DOHH2 (cell line): ENCODE measurements around the gene QRFP.
"Not testable (repeated sequence)": the region's sequence is repeated elsewhere in the genome, so short reads cannot be mapped to it uniquely, and the experiment has no call there.

Experiments
- H3F3A ChIP-seq: fragments of 200-600 bp; sonication (generic), shearing (Covaris generic); 2 replicates; pipeline ENCODE4 v1.6.0; 2016; ENCODE audit warnings: antibody characterized with exemption, mild to moderate bottlenecking; ENCODE audit not compliant: control insufficient read depth, insufficient read depth
- H3K27ac ChIP-seq: fragments of 200-600 bp; sonication (generic); 2 replicates; pipeline ENCODE4 v1.5.1; 2014; ENCODE audit warnings: low read depth, mild to moderate bottlenecking, low read length, moderate library complexity
- H3K27me3 ChIP-seq: fragments of 200-600 bp; sonication (generic); 2 replicates; pipeline ENCODE4 v1.6.1; 2014; ENCODE audit warnings: mild to moderate bottlenecking, low read length, mixed read lengths; ENCODE audit not compliant: control insufficient read depth
- H3K36me3 ChIP-seq: fragments of 200-600 bp; sonication (generic); 2 replicates; pipeline ENCODE4 v1.6.1; 2014; ENCODE audit warnings: mild to moderate bottlenecking, low read length, moderate library complexity, mixed read lengths; ENCODE audit not compliant: control insufficient read depth
- H3K4me1 ChIP-seq: fragments of 200-600 bp; sonication (generic); 2 replicates; pipeline ENCODE4 v1.6.1; 2014; ENCODE audit warnings: mild to moderate bottlenecking, low read length, mixed read lengths; ENCODE audit not compliant: control insufficient read depth
- H3K4me2 ChIP-seq: fragments of 200-600 bp; sonication (generic); 2 replicates; pipeline ENCODE4 v1.6.0; 2014; ENCODE audit warnings: mild to moderate bottlenecking, low read length, moderate library complexity
- H3K4me3 ChIP-seq: fragments of 200-600 bp; sonication (generic); 2 replicates; pipeline ENCODE4 v1.5.1; 2014; ENCODE audit warnings: mild to moderate bottlenecking, low read length, mixed read lengths
- H3K79me2 ChIP-seq: fragments of 200-600 bp; sonication (generic); 2 replicates; pipeline ENCODE4 v1.6.1; 2014; ENCODE audit warnings: mild to moderate bottlenecking, low read length, mixed read lengths; ENCODE audit not compliant: control insufficient read depth
- H3K9me2 ChIP-seq: fragments of 200-600 bp; sonication (generic); replicated peaks from 2 replicates; pipeline ENCODE4 v1.6.1; 2014; ENCODE audit warnings: mild to moderate bottlenecking, low read length, mixed read lengths; ENCODE audit not compliant: control insufficient read depth
- H3K9me3 ChIP-seq: fragments of 200-600 bp; sonication (generic); 2 replicates; pipeline ENCODE4 v1.6.1; 2014; ENCODE audit warnings: antibody characterized with exemption, low read length, mixed read lengths; ENCODE audit not compliant: control insufficient read depth, insufficient read depth
- H4K20me1 ChIP-seq: fragments of 200-600 bp; sonication (generic); 2 replicates; pipeline ENCODE4 v1.6.0; 2014; ENCODE audit warnings: low read depth, mild to moderate bottlenecking, antibody characterized with exemption, low read length, moderate library complexity; ENCODE audit not compliant: control insufficient read depth, insufficient read depth
- EZH2phosphoT487 ChIP-seq: fragments of 200-600 bp; sonication (generic); IDR thresholded peaks from 2 replicates; pipeline ENCODE4 v1.6.1; 2017; ENCODE audit warnings: borderline replicate concordance, mild to moderate bottlenecking, antibody characterized with exemption, low read length, moderate library complexity, mixed read lengths
- TF ChIP-seq, protein P1 (sequence below): fragments of 200-600 bp; sonication (generic); IDR thresholded peaks from one replicate; pipeline ENCODE4 v1.5.1; 2014; ENCODE audit warnings: antibody characterized with exemption, mild to moderate bottlenecking, low read depth, low read length; ENCODE audit not compliant: poor library complexity, severe bottlenecking

The QRFP gene

DNA sequence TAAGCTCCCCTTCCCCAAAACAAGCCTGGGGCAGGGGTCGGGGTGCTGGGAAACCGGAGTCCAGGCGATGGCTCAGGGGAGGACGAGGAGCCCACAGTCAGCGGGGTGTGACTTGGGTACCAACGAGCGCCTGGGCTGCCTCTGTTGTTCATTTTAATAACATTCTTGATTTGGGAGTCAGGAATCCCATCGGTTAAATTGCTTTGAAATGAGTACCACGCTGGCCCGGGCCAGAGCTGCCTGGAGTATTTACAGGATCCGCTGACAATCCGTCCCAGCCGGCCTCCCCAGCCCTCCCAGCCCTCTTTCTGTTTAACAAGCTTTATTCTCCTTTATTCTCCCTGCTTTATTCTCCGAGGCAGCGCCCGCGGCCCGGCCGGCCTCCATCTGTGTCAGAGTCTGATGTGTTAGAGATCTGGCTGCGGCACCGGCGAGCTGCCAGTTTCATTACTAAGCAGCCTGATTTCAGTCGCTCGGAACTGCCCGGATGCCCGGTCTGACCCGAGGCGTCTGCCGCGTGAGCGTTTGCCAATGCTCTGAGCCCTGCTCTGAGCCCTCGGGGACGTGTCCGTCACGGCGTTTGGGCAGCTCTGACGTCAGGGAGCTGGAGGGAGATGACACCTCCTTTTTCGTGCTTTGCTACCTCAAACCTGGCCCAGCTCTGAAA, 16.5 kb upstream of the QRFP start:
- H3F3A ChIP-seq, result no peaks in the 10 kb centered on the region
- no peaks in the 10 kb centered on the region for H4K20me1 ChIP-seq
- H3K9me3 ChIP-seq, result no peaks in the 10 kb centered on the region
- TF ChIP-seq EZH2phosphoT487, result no peak
- TF ChIP-seq, protein P1, sequence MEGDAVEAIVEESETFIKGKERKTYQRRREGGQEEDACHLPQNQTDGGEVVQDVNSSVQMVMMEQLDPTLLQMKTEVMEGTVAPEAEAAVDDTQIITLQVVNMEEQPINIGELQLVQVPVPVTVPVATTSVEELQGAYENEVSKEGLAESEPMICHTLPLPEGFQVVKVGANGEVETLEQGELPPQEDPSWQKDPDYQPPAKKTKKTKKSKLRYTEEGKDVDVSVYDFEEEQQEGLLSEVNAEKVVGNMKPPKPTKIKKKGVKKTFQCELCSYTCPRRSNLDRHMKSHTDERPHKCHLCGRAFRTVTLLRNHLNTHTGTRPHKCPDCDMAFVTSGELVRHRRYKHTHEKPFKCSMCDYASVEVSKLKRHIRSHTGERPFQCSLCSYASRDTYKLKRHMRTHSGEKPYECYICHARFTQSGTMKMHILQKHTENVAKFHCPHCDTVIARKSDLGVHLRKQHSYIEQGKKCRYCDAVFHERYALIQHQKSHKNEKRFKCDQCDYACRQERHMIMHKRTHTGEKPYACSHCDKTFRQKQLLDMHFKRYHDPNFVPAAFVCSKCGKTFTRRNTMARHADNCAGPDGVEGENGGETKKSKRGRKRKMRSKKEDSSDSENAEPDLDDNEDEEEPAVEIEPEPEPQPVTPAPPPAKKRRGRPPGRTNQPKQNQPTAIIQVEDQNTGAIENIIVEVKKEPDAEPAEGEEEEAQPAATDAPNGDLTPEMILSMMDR, result no peak
- no peaks in the 10 kb centered on the region for H3K36me3 ChIP-seq
- H3K4me1 ChIP-seq, result no peaks in the 10 kb centered on the region
- H3K27me3 ChIP-seq, result no peaks in the 10 kb centered on the region
- no peaks in the 10 kb centered on the region for H3K79me2 ChIP-seq
- no peaks in the 10 kb centered on the region for H3K9me2 ChIP-seq
- H3K27ac ChIP-seq, result no peak overlapping the region
- H3K4me3 ChIP-seq, result no peak overlapping the region
- H3K4me2 ChIP-seq, result no peak overlapping the region

DNA sequence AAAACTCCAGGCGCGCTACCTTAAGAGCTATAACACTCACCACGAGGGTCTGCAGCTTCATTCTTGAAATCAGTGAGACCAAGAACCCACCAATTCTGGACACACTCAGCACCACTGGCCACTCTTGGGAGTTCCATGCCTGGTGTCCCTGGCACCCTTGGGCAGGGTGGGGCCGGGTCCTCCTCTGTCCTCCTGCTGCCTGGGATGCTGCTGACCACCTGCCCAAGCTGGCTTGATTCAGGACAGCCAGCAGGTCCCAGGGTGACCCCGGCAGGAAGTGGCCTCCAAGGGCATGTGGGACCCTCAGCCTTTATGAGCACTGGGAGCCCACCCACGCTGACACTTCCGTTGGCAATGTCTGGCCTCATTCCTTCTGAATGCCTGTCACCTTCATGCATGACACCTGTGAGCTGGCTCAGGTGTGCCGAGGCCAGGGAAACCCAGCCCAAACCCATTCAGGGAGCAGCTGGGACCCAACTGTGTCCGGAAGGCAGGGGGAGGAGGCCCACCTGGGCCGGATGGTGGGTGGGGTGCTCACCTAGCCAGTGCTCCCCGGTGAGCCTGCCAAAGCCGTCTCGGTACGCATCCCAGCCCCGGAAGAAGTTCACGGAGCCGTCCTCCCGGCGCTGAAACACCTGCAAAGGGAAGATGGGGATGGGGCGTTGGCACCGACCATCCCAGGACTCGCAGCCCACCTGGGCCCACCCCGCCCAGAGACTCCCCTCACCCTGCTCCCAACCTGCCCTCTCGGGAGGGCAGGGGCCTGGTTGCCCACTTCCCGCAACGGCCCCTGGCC, 14.8 kb upstream of the QRFP start:
- Histone ChIP-seq H4K20me1 (no peaks in the 10 kb centered on the region), H3K36me3 (no peaks in the 10 kb centered on the region), H3K27me3 (no peaks in the 10 kb centered on the region), H3K4me3 (no peak overlapping the region), H3K4me1 (no peaks in the 10 kb centered on the region), H3F3A (no peaks in the 10 kb centered on the region), H3K79me2 (no peaks in the 10 kb centered on the region), H3K9me2 (no peaks in the 10 kb centered on the region), H3K4me2 (no peak overlapping the region), H3K27ac (no peak overlapping the region), H3K9me3 (no peaks in the 10 kb centered on the region)
- TF ChIP-seq, protein P1, result no peak
- no peak for TF ChIP-seq EZH2phosphoT487

DNA sequence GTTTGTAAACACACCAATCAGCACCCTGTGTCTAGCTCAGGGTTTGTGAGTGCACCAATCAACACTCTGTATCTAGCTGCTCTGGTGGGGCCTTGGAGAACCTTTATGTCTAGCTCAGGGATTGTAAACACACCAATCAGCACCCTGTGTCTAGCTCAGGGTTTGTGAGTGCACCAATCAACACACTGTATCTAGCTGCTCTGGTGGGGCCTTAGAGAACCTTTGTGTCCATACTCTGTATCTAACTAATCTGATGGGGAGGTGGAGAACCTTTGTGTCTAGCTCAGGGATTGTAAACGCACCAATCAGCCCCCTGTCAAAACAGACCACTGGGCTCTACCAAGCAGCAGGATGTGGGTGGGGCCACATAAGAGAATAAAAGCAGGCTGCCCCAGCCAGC, 14.1 kb upstream of the QRFP start:
- not testable (repeated sequence) for H3K4me2 ChIP-seq, H3K9me2 ChIP-seq

DNA sequence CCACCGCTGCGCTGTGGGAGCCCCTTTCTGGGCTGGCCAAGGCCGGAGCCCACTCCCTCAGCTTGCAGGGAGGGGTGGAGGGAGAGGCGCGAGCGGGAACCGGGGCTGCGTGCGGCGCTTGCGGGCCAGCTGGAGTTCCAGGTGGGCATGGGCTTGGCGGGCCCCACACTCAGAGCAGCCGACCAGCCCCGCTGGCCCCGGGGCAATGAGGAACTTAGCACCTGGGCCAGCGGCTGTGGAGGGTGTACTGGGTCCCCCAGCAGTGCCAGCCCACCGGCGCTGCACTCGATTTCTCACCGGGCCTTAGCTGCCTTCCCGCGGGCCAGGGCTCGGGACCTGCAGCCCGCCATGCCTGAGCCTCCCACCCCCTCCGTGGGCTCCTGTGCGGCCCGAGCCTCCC, 13.4 kb upstream of the QRFP start:
- not testable (repeated sequence) for H3K36me3 ChIP-seq, H4K20me1 ChIP-seq, H3F3A ChIP-seq, H3K4me3 ChIP-seq, H3K4me1 ChIP-seq, H3K27me3 ChIP-seq, H3K9me2 ChIP-seq, H3K27ac ChIP-seq, H3K4me2 ChIP-seq, H3K79me2 ChIP-seq, H3K9me3 ChIP-seq

More for the DNA sequence above, 14.1 kb upstream of the QRFP start:
- H3K27me3 ChIP-seq, H3K9me3 ChIP-seq, H3K36me3 ChIP-seq, H3K4me3 ChIP-seq, H3K4me1 ChIP-seq, H3K27ac ChIP-seq, H3K79me2 ChIP-seq, H4K20me1 ChIP-seq, H3F3A ChIP-seq: not testable (repeated sequence)
